NCI-H460 (cell line): Measurements from ENCODE around the gene MAFF. TPM values are rescaled to one million over a fixed set of nuclear protein-coding genes. Genes with fewer than 3 reads are reported as not detected.
"Not testable (repeated sequence)": the region's sequence is repeated elsewhere in the genome, so short reads cannot be mapped to it uniquely, and the experiment has no call there.

Experiments used
- DNase-seq: peaks from one replicate; pipeline ENCODE4 v3.0.0-alpha.2; 2016; ENCODE audit warnings: low read depth; ENCODE audit errors: extremely low read depth
- total RNA-seq: library from RNA; depleted of rRNA; stranded (reverse); fragments of >200 nt; shearing (Covaris generic); gene quantifications from 2 replicates; pipeline ENCODE4 v1.2.3, GENCODE V29; 2014

The MAFF gene
- total RNA-seq, 1 experiment from 2014 or later: 10.7 TPM

- no peak for DNase-seq
These were observed 20.4 kb downstream of the MAFF start for GRCh38 chr22:38221908-38222796.

- DNase-seq: no peak
These were observed 21.0 kb downstream of the MAFF start for GRCh38 chr22:38222797-38223119.

- DNase-seq: no peak
These were observed 21.6 kb downstream of the MAFF start for GRCh38 chr22:38223289-38223960.

GRCh38 chr22:38226853-38227649, 25.3 kb downstream of the MAFF start:
- DNase-seq: no peak

GRCh38 chr22:38228326-38228872, 26.6 kb downstream of the MAFF start:
- DNase-seq: no peak

- no peak for DNase-seq
These were observed 27.3 kb downstream of the MAFF start for GRCh38 chr22:38228873-38229740.

- no peak for DNase-seq
These were observed 28.5 kb downstream of the MAFF start for GRCh38 chr22:38230108-38230825.

- no peak for DNase-seq
These were observed 29.1 kb downstream of the MAFF start for GRCh38 chr22:38230916-38231315.

GRCh38 chr22:38232196-38232595, 30.4 kb downstream of the MAFF start:
- no peak for DNase-seq

- no peak for DNase-seq
These were observed 31.6 kb downstream of the MAFF start for GRCh38 chr22:38233427-38233826.

GRCh38 chr22:38233856-38234255, 32.1 kb downstream of the MAFF start:
- DNase-seq: not testable (repeated sequence)

- no peak for DNase-seq
These were observed 33.6 kb downstream of the MAFF start for GRCh38 chr22:38235240-38235850.

- DNase-seq: no peak
These were observed 35.0 kb downstream of the MAFF start for GRCh38 chr22:38236786-38237185.

GRCh38 chr22:38238519-38239071, 36.8 kb downstream of the MAFF start:
- no peak for DNase-seq

- no peak for DNase-seq
These were observed 37.4 kb downstream of the MAFF start for GRCh38 chr22:38239101-38239761.

GRCh38 chr22:38240734-38241252, 39.0 kb downstream of the MAFF start:
- peak; percentile 49 for DNase-seq

GRCh38 chr22:38243007-38243765, 41.4 kb downstream of the MAFF start:
- DNase-seq: no peak
